Liver (tissue), 9 donors: ENCODE data around the gene AREL1. TPM values are rescaled to one million over a fixed set of nuclear protein-coding genes. Genes with fewer than 3 reads are reported as not detected.

Experiments
- DNase-seq: peaks from one replicate; pipeline ENCODE4 v3.0.0-alpha.2; 2017; ENCODE audit warnings: low spot score
- H3K27ac ChIP-seq, 2 donors: one replicate each; pipeline ENCODE4 v1.7.0; 2013; ENCODE audit warnings: inconsistent platforms in 2 of 2, low read length in 2 of 2, control low read depth in 1 of 2, low read depth in 1 of 2, mild to moderate bottlenecking in 1 of 2
- H3K27me3 ChIP-seq, 4 donors: one replicate each; pipeline versions ENCODE4 v1.6.1 to v1.7.0; 2013; ENCODE audit warnings: low read length in 3 of 4, inconsistent platforms in 1 of 4, mild to moderate bottlenecking in 1 of 4, moderate library complexity in 1 of 4; ENCODE audit not compliant: control insufficient read depth in 4 of 4, insufficient read depth in 4 of 4
- H3K36me3 ChIP-seq, 4 donors: one replicate each; pipeline versions ENCODE4 v1.6.1 to v1.7.0; 2013; ENCODE audit warnings: low read length in 3 of 4, mild to moderate bottlenecking in 3 of 4, low read depth in 1 of 4, moderate library complexity in 1 of 4; ENCODE audit not compliant: control insufficient read depth in 4 of 4, insufficient read depth in 3 of 4
- H3K4me1 ChIP-seq, 4 donors: one replicate each; pipeline versions ENCODE4 v1.6.1 to v1.7.0; 2013; ENCODE audit warnings: low read length in 3 of 4, mild to moderate bottlenecking in 3 of 4, moderate library complexity in 1 of 4; ENCODE audit not compliant: control insufficient read depth in 4 of 4, insufficient read depth in 4 of 4
- H3K4me3 ChIP-seq, 3 donors: one replicate each; pipeline versions ENCODE4 v1.6.1 to v1.7.0; 2013; ENCODE audit warnings: low read length in 3 of 3, control low read depth in 1 of 3, low read depth in 1 of 3, mild to moderate bottlenecking in 1 of 3
- H3K9ac ChIP-seq, 2 donors: one replicate each; pipeline ENCODE4 v1.7.0; 2013; ENCODE audit warnings: low read length in 2 of 2, mild to moderate bottlenecking in 2 of 2, moderate library complexity in 2 of 2, control low read depth in 1 of 2, low read depth in 1 of 2
- H3K9me3 ChIP-seq, 4 donors: one replicate each; pipeline versions ENCODE4 v1.6.1 to v1.7.0; 2013; ENCODE audit warnings: low read length in 3 of 4; ENCODE audit not compliant: control insufficient read depth in 4 of 4
- ATF3 ChIP-seq: IDR thresholded peaks from 2 replicates; pipeline ENCODE4 v1.6.1; 2016; ENCODE audit warnings: antibody characterized with exemption
- CTCF ChIP-seq: fragments of 150-350 bp; IDR thresholded peaks from 2 replicates; pipeline ENCODE4 v1.5.1; 2017; ENCODE audit warnings: improper control_type of control experiment, low read depth, low read length; ENCODE audit not compliant: missing input control
- EGR1 ChIP-seq, 2 donors: IDR thresholded peaks; 2 replicates each; pipeline ENCODE4 v1.6.1; 2016 to 2018; ENCODE audit warnings: antibody characterized with exemption in 2 of 2, low read depth in 2 of 2
- FOXA1 ChIP-seq: IDR thresholded peaks from 2 replicates; pipeline ENCODE4 v1.6.1; 2016; ENCODE audit warnings: antibody characterized with exemption
- FOXA2 ChIP-seq: IDR thresholded peaks from 2 replicates; pipeline ENCODE4 v1.6.1; 2016; ENCODE audit warnings: antibody characterized with exemption
- GABPA ChIP-seq, 2 donors: IDR thresholded peaks in 1 of 2; conservative IDR thresholded peaks in 1 of 2; 2 replicates each; pipeline ENCODE4 v1.6.1; 2016; ENCODE audit warnings: antibody characterized with exemption in 2 of 2, mild to moderate bottlenecking in 1 of 2, moderate library complexity in 1 of 2
- HNF4G ChIP-seq: IDR thresholded peaks from 2 replicates; pipeline ENCODE4 v1.6.1; 2016; ENCODE audit warnings: antibody characterized with exemption
- JUND ChIP-seq, 2 donors: IDR thresholded peaks; 2 replicates each; pipeline ENCODE4 v1.6.1; 2016; ENCODE audit warnings: antibody characterized with exemption in 2 of 2
- MAX ChIP-seq: IDR thresholded peaks from 2 replicates; pipeline ENCODE4 v1.6.1; 2016; ENCODE audit warnings: antibody characterized with exemption
- NR2F2 ChIP-seq: IDR thresholded peaks from 2 replicates; pipeline ENCODE4 v1.6.1; 2016; ENCODE audit warnings: antibody characterized with exemption
- RAD21 ChIP-seq, 2 donors: IDR thresholded peaks; 2 replicates each; pipeline ENCODE4 v1.6.1; 2016; ENCODE audit warnings: antibody characterized with exemption in 2 of 2, mild to moderate bottlenecking in 2 of 2
- RXRA ChIP-seq, 2 donors: IDR thresholded peaks; 2 replicates each; pipeline ENCODE4 v1.6.1; 2017 to 2018; ENCODE audit warnings: antibody characterized with exemption in 2 of 2, mild to moderate bottlenecking in 1 of 2
- SP1 ChIP-seq: IDR thresholded peaks from 2 replicates; pipeline ENCODE4 v1.6.1; 2018; ENCODE audit warnings: antibody characterized with exemption, mild to moderate bottlenecking
- TAF1 ChIP-seq: conservative IDR thresholded peaks from 2 replicates; pipeline ENCODE4 v1.6.1; 2016; ENCODE audit warnings: antibody characterized with exemption, mild to moderate bottlenecking
- YY1 ChIP-seq: IDR thresholded peaks from 2 replicates; pipeline ENCODE4 v1.6.1; 2016; ENCODE audit warnings: antibody characterized with exemption, mild to moderate bottlenecking
- ZBTB33 ChIP-seq: IDR thresholded peaks from 2 replicates; pipeline ENCODE4 v1.6.1; 2016; ENCODE audit warnings: antibody characterized with exemption
- WGBS: extraction: QIAGEN DNeasy Blood & Tissue Kit; methylation state at CpG from one replicate; pipeline ENCODE4 v1.1.7; 2013; 5-methylcytosine and 5-hydroxymethylcytosine counted together
- polyA plus RNA-seq, 2 donors: library from polyadenylated mRNA; stranded (reverse) in 1 of 2; unstranded in 1 of 2; fragments of 200-250 nt in 1 of 2; fragments of >200 nt in 1 of 2; fragmentation: Nextera tagmentation in 1 of 2; extraction: Ambion mirVana in 1 of 2; gene quantifications; one replicate each; pipeline versions ENCODE4 v1.2.1 to v1.2.3, GENCODE V29; 2013 to 2015
- total RNA-seq, 2 donors: library from RNA; depleted of rRNA; stranded (reverse); fragments of >200 nt; gene quantifications; one replicate each; pipeline ENCODE4 v1.2.3, GENCODE V29; 2014
- donor health status: healthy.
- donor health status: healthy.
- donor health status: healthy.
- donor health status: healthy.
- donor health status: healthy.

The AREL1 gene
- total and polyA plus RNA-seq, 4 donors, result 5.6 to 26.6 (median 13.2) TPM

GRCh38 chr14:74615735-74616134 is 97.1 kb downstream of the AREL1 start (continued):
- no peak for TF ChIP-seq CTCF

GRCh38 chr14:74614508-74615495 is 98.1 kb downstream of the AREL1 start:
- WGBS, result 86% methylated on average over 8 of the region's 8 CpGs
- Histone ChIP-seq H3K27me3 (peaks cover 0 to 10% (median 0%) of the 10 kb centered on the region in 4 donors), H3K9me3 (no peaks in the 10 kb centered on the region), H3K4me1 (peaks cover 13 to 30% (median 25%) of the 10 kb centered on the region in 4 donors), H3K27ac (no peak overlapping the region), H3K36me3 (no peaks in the 10 kb centered on the region), H3K9ac (no peak overlapping the region), H3K4me3 (no peak overlapping the region)
- TF ChIP-seq RAD21 (IDR thresholded peaks at IDR 0.05), result no peak
- TF ChIP-seq FOXA2, result no peak
- no peak for TF ChIP-seq CTCF
- TF ChIP-seq GABPA (IDR thresholded peaks at IDR 0.05 in 1 of 2, conservative IDR thresholded peaks at IDR 0.05 in 1 of 2), result no peak
- no peak for TF ChIP-seq ATF3
- TF ChIP-seq MAX, result no peak
- TF ChIP-seq JUND (IDR thresholded peaks at IDR 0.05), result no peak
- TF ChIP-seq TAF1, result no peak
- TF ChIP-seq EGR1 (IDR thresholded peaks at IDR 0.05; ENCODE audit: low read depth in 2 of 2), result no peak
- no peak for TF ChIP-seq YY1
- DNase-seq, result no peak

GRCh38 chr14:74613211-74613914 is 99.5 kb downstream of the AREL1 start:
- Histone ChIP-seq H3K27me3 (peaks cover 0 to 10% (median 0%) of the 10 kb centered on the region in 4 donors), H3K36me3 (no peaks in the 10 kb centered on the region), H3K4me1 (peaks cover 6 to 22% (median 12%) of the 10 kb centered on the region in 4 donors), H3K9me3 (no peaks in the 10 kb centered on the region), H3K27ac (no peak overlapping the region), H3K4me3 (no peak overlapping the region), H3K9ac (no peak overlapping the region)
- 72% methylated on average over 16 of the region's 16 CpGs for WGBS
- DNase-seq, result no peak
- no peak for TF ChIP-seq NR2F2
- no peak for TF ChIP-seq SP1
- TF ChIP-seq JUND (IDR thresholded peaks at IDR 0.05), result no peak
- TF ChIP-seq TAF1, result no peak
- TF ChIP-seq RXRA (IDR thresholded peaks at IDR 0.05), result no peak
- no peak for TF ChIP-seq HNF4G
- no peak for TF ChIP-seq EGR1 (IDR thresholded peaks at IDR 0.05; ENCODE audit: low read depth in 2 of 2)
- no peak for TF ChIP-seq YY1
- no peak for TF ChIP-seq MAX
- TF ChIP-seq FOXA1, result no peak
- TF ChIP-seq ZBTB33, result no peak
- TF ChIP-seq ATF3, result no peak
- no peak for TF ChIP-seq GABPA (IDR thresholded peaks at IDR 0.05 in 1 of 2, conservative IDR thresholded peaks at IDR 0.05 in 1 of 2)
- no peak for TF ChIP-seq CTCF
- no peak for TF ChIP-seq RAD21 (IDR thresholded peaks at IDR 0.05)
